Spleen (tissue), 7 donors: ENCODE data around the gene KIF5A.

Experiments
- POLR2A ChIP-seq, 3 donors: fragments of 450-650 bp; IDR thresholded peaks; one replicate each; pipeline ENCODE4 v1.5.1; 2017; ENCODE audit warnings: antibody characterized with exemption in 3 of 3, mild to moderate bottlenecking in 1 of 3
- TF ChIP-seq, protein P1 (sequence below), 11 experiments: fragments of 200-600 bp in 7 of 11; fragments of 450-650 bp in 4 of 11; sonication (generic) in 4 of 11; IDR thresholded peaks in 8 of 11; conservative IDR thresholded peaks in 3 of 11; 1 replicate in 7 of 11; 2 replicates in 4 of 11; pipeline versions ENCODE4 v1.4.0 to v1.8.0; 2016 to 2021; ENCODE audit warnings: antibody characterized with exemption in 11 of 11, inconsistent platforms in 4 of 11, mild to moderate bottlenecking in 1 of 11
- donor health status: DM: no; HTN: no; CAD: no; lungs with moderate emphysema.
- donor health status: DM: no; HTN: no; CAD: no.
- donor health status: DM: no; HTN: no; CAD: no.

DNA sequence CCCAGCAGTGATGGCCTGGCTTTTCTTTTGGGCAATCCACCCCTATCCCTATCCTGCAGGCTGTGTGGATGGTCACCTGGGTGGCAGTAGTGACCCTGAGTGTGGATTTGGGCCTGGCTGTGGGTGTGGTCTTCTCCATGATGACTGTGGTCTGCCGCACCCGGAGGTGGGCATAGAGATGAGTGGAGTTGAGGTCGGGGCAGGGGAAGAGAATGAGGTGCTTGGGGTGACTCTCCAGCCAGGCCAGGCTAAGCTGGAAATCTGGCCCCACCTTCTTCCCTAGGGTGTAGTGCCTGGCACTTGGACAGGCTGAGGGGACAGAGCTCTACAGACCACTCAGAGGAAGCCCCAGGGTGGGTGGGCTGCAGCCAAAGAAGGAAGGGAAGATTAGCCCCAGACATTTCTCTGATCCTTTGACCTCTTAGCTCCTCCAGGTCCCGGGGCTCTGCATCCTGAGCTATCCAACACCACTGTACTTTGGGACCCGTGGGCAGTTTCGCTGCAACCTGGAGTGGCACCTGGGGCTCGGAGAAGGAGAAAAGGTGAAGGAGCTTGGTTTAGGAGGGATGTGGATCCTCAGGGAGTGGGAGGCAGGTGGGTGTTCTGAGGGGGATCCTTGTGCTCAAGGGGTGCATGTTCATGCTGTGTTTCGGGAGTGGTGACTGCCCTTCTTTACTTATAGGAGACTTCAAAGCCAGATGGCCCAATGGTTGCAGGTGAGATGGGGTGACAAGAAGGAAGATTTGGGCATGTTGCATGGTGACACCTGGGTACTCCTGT is 74.8 kb downstream of the KIF5A start:
- TF ChIP-seq, protein P1, sequence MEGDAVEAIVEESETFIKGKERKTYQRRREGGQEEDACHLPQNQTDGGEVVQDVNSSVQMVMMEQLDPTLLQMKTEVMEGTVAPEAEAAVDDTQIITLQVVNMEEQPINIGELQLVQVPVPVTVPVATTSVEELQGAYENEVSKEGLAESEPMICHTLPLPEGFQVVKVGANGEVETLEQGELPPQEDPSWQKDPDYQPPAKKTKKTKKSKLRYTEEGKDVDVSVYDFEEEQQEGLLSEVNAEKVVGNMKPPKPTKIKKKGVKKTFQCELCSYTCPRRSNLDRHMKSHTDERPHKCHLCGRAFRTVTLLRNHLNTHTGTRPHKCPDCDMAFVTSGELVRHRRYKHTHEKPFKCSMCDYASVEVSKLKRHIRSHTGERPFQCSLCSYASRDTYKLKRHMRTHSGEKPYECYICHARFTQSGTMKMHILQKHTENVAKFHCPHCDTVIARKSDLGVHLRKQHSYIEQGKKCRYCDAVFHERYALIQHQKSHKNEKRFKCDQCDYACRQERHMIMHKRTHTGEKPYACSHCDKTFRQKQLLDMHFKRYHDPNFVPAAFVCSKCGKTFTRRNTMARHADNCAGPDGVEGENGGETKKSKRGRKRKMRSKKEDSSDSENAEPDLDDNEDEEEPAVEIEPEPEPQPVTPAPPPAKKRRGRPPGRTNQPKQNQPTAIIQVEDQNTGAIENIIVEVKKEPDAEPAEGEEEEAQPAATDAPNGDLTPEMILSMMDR (IDR thresholded peaks at IDR 0.05 in 8 of 11, conservative IDR thresholded peaks at IDR 0.05 in 3 of 11): no peak
- no peak for TF ChIP-seq POLR2A (IDR thresholded peaks at IDR 0.05)
